Lower leg skin (tissue), 4 donors: ENCODE results near the gene SELENOP. TPM values are rescaled to one million over a fixed set of nuclear protein-coding genes. Genes with fewer than 3 reads are reported as not detected.
A peak's percentile ranks its signal among the peaks of the same experiment; 100 is the strongest.

Experiments used
- DNase-seq, 2 donors: peaks; one replicate each; pipeline ENCODE4 v3.0.0-alpha.2; 2019; ENCODE audit warnings: low spot score in 2 of 2
- H3K4me3 ChIP-seq: fragments of 200-600 bp; sonication (generic); 2 replicates; pipeline ENCODE4 v1.5.1; 2017; ENCODE audit warnings: mild to moderate bottlenecking, low read depth; ENCODE audit not compliant: poor library complexity, severe bottlenecking
- CTCF ChIP-seq, 3 donors: fragments of 450-650 bp; IDR thresholded peaks; one replicate each; pipeline ENCODE4 v1.5.1; 2016; ENCODE audit warnings: antibody characterized with exemption in 3 of 3, mild to moderate bottlenecking in 3 of 3, moderate library complexity in 2 of 3
- POLR2A ChIP-seq, 2 donors: fragments of 450-650 bp; IDR thresholded peaks; one replicate each; pipeline ENCODE4 v1.6.1; 2016 to 2017; ENCODE audit warnings: antibody characterized with exemption in 2 of 2, mild to moderate bottlenecking in 1 of 2, moderate library complexity in 1 of 2
- WGBS, 2 donors: methylation state at CpG; one replicate each; pipeline ENCODE4 v1.1.5; 2018; 5-methylcytosine and 5-hydroxymethylcytosine counted together
- intact Hi-C: fragments of 100-400 bp; cut with DNase I; formaldehyde crosslinking; loops from one replicate; pipeline ENCODE4 v1.15.0; 2023; ENCODE audit warnings: low total_unique reads
- total RNA-seq, 4 donors: library from RNA; depleted of rRNA; stranded (reverse); fragments of >200 nt; gene quantifications; one replicate each; pipeline ENCODE4 v1.1.0, GENCODE V29; 2016

The SELENOP gene
- 100 to 1,000 TPM; 217 to 311 (median 223) TPM for total RNA-seq

DNA sequence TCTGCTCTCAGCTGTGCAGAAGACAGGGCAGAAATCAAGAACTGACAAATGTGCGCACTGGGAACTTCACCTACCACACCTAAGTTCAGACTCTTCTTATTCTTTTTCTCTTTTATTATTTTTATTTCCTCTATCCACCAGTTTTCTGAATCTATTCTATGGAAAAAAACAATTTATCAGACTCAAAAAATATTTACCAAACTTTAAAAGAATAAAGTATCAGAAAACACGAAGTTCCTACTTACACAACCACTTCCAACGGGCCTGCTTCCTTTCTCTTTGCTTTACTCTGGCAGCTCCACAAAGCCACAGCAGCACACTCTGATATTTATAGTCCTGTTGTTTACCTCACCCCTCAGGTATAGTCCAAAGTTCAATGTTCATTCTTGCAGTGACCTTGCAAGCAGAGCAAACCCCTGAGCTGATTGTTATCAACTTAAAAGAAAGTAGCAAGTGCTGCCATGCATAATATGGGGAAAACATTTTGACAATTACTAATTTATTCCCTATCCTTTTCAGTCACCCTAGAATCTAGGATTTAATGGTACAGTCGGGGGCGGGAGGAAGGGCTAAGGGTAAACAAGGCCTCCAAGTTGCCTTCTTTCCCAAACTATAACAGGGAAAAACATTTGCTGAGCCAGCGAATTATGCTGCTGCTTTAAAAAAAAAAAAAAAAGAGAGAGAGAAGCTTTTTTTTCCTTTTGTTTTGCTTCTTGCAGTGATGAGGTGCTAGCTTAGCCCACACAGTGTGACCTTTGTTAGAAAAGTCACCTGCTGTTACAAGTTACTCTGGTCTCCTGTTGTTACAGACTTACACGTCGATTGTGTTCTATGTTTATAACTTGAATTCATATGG lies at the start of gene SELENOP:
SELENOP (minus strand) TSS at position 302 of the 856 bp plus-strand sequence. CDS start 3,539 bp downstream, outside the sequence.
- peak in 1 of 2 donors; percentile 86 for TF ChIP-seq POLR2A (IDR thresholded peaks at IDR 0.05)
- TF ChIP-seq CTCF (IDR thresholded peaks at IDR 0.05), result no peak
- peak; percentile 85 to 91 for DNase-seq
- intact Hi-C loops, result no loop called here
- 4 to 9% methylated on average over 8 of the region's 8 CpGs for WGBS, 2 donors
- peak within 1 kb of the TSS; percentile 53 for H3K4me3 ChIP-seq

GRCh38 chr5:42858687-42859086 lies 47.0 kb upstream of the SELENOP start:
- no peak for TF ChIP-seq CTCF (IDR thresholded peaks at IDR 0.05)
- intact Hi-C loops, result loop anchor here (5.0 kb wide), 1 partner anchor 1464 kb away; no protein-coding TSS in a partner anchor
- DNase-seq, result peak in 1 of 2 donors; percentile 26
- H3K4me3 ChIP-seq, result no peak overlapping the region
- 27 to 34% methylated on average over 7 of the region's 7 CpGs for WGBS, 2 donors

DNA sequence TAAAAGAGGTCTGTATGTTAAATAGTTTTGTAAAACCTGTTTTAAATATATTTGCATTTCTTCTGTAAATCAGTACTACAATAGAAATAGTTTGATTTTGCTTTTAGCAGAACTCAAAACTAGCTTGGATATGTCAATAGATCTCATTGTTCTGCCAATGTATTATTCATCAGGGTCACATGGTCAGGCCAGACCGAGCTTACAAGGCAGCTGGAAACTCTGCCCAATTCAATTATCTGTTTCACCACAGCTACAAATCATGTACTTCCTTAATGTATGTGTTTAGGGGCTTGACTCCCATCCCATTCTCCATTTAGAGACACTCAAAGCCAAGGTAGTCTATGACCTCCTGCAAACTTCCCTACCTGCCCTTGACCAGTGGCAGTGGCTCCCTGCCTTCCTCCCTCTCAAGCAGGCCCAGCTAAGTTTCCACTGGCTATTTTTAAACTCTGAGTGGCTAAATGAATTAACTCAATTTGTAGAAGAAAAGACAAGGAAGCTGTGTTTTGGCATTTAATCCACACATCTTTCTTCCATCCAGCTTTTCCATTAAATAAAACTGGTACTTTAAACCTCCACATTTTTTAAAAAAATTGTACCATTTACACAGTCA lies 46.4 kb upstream of the SELENOP start:
- peak in 1 of 2 donors; percentile 44 for DNase-seq
- TF ChIP-seq POLR2A (IDR thresholded peaks at IDR 0.05), result no peak
- no peak for TF ChIP-seq CTCF (IDR thresholded peaks at IDR 0.05)
- intact Hi-C loops, result loop anchor here (5.0 kb wide), 1 partner anchor 1464 kb away; no protein-coding TSS in a partner anchor
- H3K4me3 ChIP-seq, result no peak overlapping the region
- WGBS, 2 donors, result 6 to 8% methylated on average over 1 of the region's 1 CpG

- WGBS, 2 donors, result 39 to 81% methylated on average over 2 of the region's 2 CpGs
- no peak overlapping the region for H3K4me3 ChIP-seq
- intact Hi-C loops, result loop anchor here (5.0 kb wide), 1 partner anchor 1466 kb away; no protein-coding TSS in a partner anchor
- no peak for TF ChIP-seq POLR2A (IDR thresholded peaks at IDR 0.05)
- no peak for DNase-seq
Measured at GRCh38 chr5:42855811-42856210, 44.1 kb upstream of the SELENOP start.

GRCh38 chr5:42855386-42855785 lies 43.7 kb upstream of the SELENOP start:
- DNase-seq, result no peak
- no peak overlapping the region for H3K4me3 ChIP-seq
- TF ChIP-seq CTCF (IDR thresholded peaks at IDR 0.05) (no peak), POLR2A (IDR thresholded peaks at IDR 0.05) (no peak)
- intact Hi-C loops, result loop anchor here (5.0 kb wide), 1 partner anchor 1467 kb away; no protein-coding TSS in a partner anchor

DNA sequence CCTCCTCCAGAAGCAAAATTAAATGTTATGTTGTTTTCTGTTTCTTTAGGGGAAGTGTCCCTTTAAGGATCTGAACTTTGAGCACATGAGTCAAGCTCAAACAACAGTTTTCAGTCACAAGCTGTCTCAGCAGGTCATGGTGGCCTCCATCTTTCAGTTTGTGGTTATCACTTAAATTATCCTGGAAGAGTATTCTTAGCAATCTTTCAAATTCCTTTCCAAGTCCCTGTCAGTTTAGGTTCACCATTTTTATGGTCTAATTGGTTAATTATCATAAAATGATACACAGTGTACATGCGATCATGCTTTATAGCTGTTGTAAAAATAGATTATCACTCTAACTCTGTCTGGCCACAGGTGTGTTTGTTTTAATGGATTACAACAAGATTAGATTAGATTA lies 43.1 kb upstream of the SELENOP start:
- TF ChIP-seq CTCF (IDR thresholded peaks at IDR 0.05), result no peak
- no peak for TF ChIP-seq POLR2A (IDR thresholded peaks at IDR 0.05)
- intact Hi-C loops, result loop anchor here (5.0 kb wide), 1 partner anchor 1468 kb away; no protein-coding TSS in a partner anchor
- no peak for DNase-seq
- H3K4me3 ChIP-seq, result no peak overlapping the region
- 58 to 73% methylated on average over 1 of the region's 1 CpG for WGBS, 2 donors
